HepG2 (cell line): ENCODE results near the gene SLC4A11. TPM values are rescaled to one million over a fixed set of nuclear protein-coding genes. Genes with fewer than 3 reads are reported as not detected.
A peak's percentile ranks its signal among the peaks of the same experiment; 100 is the strongest.

Source experiments
- CBFB ChIP-seq: sonication (generic); formaldehyde crosslinking; IDR thresholded peaks from 2 replicates; pipeline ENCODE4 v1.4.0; 2020; ENCODE audit warnings: missing genetic modification reagents
- ETV6 ChIP-seq: sonication (generic); formaldehyde crosslinking; conservative IDR thresholded peaks from 2 replicates; pipeline ENCODE4 v1.4.0; 2020; ENCODE audit warnings: missing genetic modification reagents
- GFI1 ChIP-seq: sonication (generic); formaldehyde crosslinking; IDR thresholded peaks from 2 replicates; pipeline ENCODE4 v1.5.0; 2020; ENCODE audit warnings: missing genetic modification reagents, mild to moderate bottlenecking, borderline replicate concordance
- HIVEP1 ChIP-seq: sonication (generic); formaldehyde crosslinking; IDR thresholded peaks from 2 replicates; pipeline ENCODE4 v1.4.0; 2020; ENCODE audit warnings: mild to moderate bottlenecking, missing genetic modification reagents
- HNRNPK ChIP-seq: fragments of 200-400 bp; formaldehyde crosslinking; IDR thresholded peaks from 2 replicates; pipeline ENCODE4 v1.6.1; 2018; ENCODE audit warnings: low read length, low read depth, moderate library complexity, mild to moderate bottlenecking; ENCODE audit not compliant: poor library complexity, severe bottlenecking
- IRX3 ChIP-seq: sonication (generic); formaldehyde crosslinking; IDR thresholded peaks from 2 replicates; pipeline ENCODE4 v1.8.1; 2023; ENCODE audit warnings: mild to moderate bottlenecking, low read depth, missing genetic modification reagents, borderline replicate concordance
- KAT7 ChIP-seq: IDR thresholded peaks from 2 replicates; pipeline ENCODE4 v1.6.1; 2018; ENCODE audit warnings: borderline replicate concordance, missing compliant biosample characterization
- NR2F1 ChIP-seq, 2 experiments: fragments of 450-650 bp in 1 of 2; formaldehyde crosslinking in 1 of 2; IDR thresholded peaks; 2 replicates each; pipeline versions ENCODE4 v1.5.0 to v1.6.1; 2016 to 2020; ENCODE audit warnings: mild to moderate bottlenecking in 1 of 2, missing compliant biosample characterization in 1 of 2, missing genetic modification reagents in 1 of 2, moderate library complexity in 1 of 2
- RFXAP ChIP-seq: sonication (generic); formaldehyde crosslinking; IDR thresholded peaks from 2 replicates; pipeline ENCODE4 v1.4.0; 2020; ENCODE audit warnings: missing genetic modification reagents, borderline replicate concordance
- ZFP36L1 ChIP-seq: sonication (generic); formaldehyde crosslinking; IDR thresholded peaks from 2 replicates; pipeline ENCODE4 v1.8.0; 2022; ENCODE audit warnings: mild to moderate bottlenecking, missing genetic modification reagents, moderate library complexity
- ZHX2 ChIP-seq, 2 experiments: sonication (generic) in 1 of 2; formaldehyde crosslinking in 1 of 2; IDR thresholded peaks; 2 replicates each; pipeline versions ENCODE4 v1.6.1 to v1.9.0; 2014 to 2022; ENCODE audit warnings: antibody characterized with exemption in 1 of 2, borderline replicate concordance in 1 of 2, inconsistent platforms in 1 of 2, low read depth in 1 of 2, missing genetic modification reagents in 1 of 2
- ZNF687 ChIP-seq: sonication (generic); formaldehyde crosslinking; IDR thresholded peaks from 2 replicates; pipeline ENCODE4 v1.5.1; 2020; ENCODE audit warnings: mild to moderate bottlenecking, missing genetic modification reagents, moderate library complexity
- ZNF75D ChIP-seq: sonication (generic); formaldehyde crosslinking; IDR thresholded peaks from 2 replicates; pipeline ENCODE4 v1.8.1; 2023; ENCODE audit warnings: missing genetic modification reagents, mild to moderate bottlenecking, borderline replicate concordance
- ZNF761 ChIP-seq: sonication (generic); formaldehyde crosslinking; conservative IDR thresholded peaks from 2 replicates; pipeline ENCODE4 v1.4.0; 2020; ENCODE audit warnings: mild to moderate bottlenecking, missing genetic modification reagents
- polyA plus RNA-seq, 8 experiments: library from polyadenylated mRNA; depleted of rRNA in 3 of 8; stranded (reverse) in 7 of 8; unstranded in 1 of 8; fragments of >200 nt; fragmentation: Illumina TruSeq in 4 of 8; extraction: Trizol in 4 of 8; gene quantifications; 2 replicates each; pipeline versions ENCODE4 v1.2.1 to v1.2.3, GENCODE V29; 2011 to 2016; ENCODE audit warnings: low read depth in 4 of 8, missing spikeins in 1 of 8, mixed read lengths in 1 of 8; ENCODE audit not compliant: insufficient read depth in 1 of 8
- total RNA-seq, 5 experiments: library from RNA; depleted of rRNA; stranded (reverse); fragments of >200 nt; fragmentation: Illumina TruSeq; extraction: Trizol; gene quantifications; 2 replicates each; pipeline ENCODE4 v1.2.3, GENCODE V29; 2016; ENCODE audit warnings: low read depth in 1 of 5
- TF ChIP-seq, protein P1 (sequence below): sonication (generic); formaldehyde crosslinking; IDR thresholded peaks from 2 replicates; pipeline ENCODE4 v1.4.0; 2020; ENCODE audit warnings: missing genetic modification reagents, mild to moderate bottlenecking, borderline replicate concordance
- TF ChIP-seq, protein P2 (sequence below): IDR thresholded peaks from 2 replicates; pipeline ENCODE4 v1.6.1; 2016

SLC4A11 gene
- total and polyA plus RNA-seq, 2 of the 13 experiments (the other 11 are each of a cell fraction or from before 2014, with no cell fraction given): 3.9 to 27.0 TPM

- TF ChIP-seq ZHX2 (IDR thresholded peaks at IDR 0.05; ENCODE audit: low read depth) (no peak), ZHX2 (CRISPR knock-in tag; IDR thresholded peaks at IDR 0.05; ENCODE audit: borderline replicate concordance) (no peak), NR2F1 (CRISPR knock-in tag; IDR thresholded peaks at IDR 0.05) (no peak), ZFP36L1 (CRISPR knock-in tag) (no peak), KAT7 (CRISPR knock-in tag) (no peak), IRX3 (CRISPR knock-in tag) (no peak), HIVEP1 (no peak), ETV6 (no peak), RFXAP (no peak), CBFB (no peak), ZNF75D (CRISPR knock-in tag) (no peak), ZNF761 (no peak), GFI1 (peak; percentile 27; the same call in 1 of the 2 replicates), HNRNPK (peak; percentile 3), ZNF687 (CRISPR knock-in tag) (peak; percentile 76)
- TF ChIP-seq, protein P1, sequence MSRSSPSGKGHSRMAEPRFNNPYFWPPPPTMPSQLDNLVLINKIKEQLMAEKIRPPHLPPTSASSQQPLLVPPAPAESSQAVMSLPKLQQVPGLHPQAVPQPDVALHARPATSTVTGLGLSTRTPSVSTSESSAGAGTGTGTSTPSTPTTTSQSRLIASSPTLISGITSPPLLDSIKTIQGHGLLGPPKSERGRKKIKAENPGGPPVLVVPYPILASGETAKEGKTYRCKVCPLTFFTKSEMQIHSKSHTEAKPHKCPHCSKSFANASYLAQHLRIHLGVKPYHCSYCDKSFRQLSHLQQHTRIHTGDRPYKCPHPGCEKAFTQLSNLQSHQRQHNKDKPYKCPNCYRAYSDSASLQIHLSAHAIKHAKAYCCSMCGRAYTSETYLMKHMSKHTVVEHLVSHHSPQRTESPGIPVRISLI (CRISPR knock-in tag): no peak
- TF ChIP-seq, protein P2, sequence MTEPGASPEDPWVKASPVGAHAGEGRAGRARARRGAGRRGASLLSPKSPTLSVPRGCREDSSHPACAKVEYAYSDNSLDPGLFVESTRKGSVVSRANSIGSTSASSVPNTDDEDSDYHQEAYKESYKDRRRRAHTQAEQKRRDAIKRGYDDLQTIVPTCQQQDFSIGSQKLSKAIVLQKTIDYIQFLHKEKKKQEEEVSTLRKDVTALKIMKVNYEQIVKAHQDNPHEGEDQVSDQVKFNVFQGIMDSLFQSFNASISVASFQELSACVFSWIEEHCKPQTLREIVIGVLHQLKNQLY (CRISPR knock-in tag): no peak
Measured at GRCh38 chr20:3237958-3238615, 903 bp downstream of the SLC4A11 start (continued).
